IMR-90 (cell line): ENCODE data around the gene RHOT1. TPM values are rescaled to one million over a fixed set of nuclear protein-coding genes. Genes with fewer than 3 reads are reported as not detected.
A peak's percentile ranks its signal among the peaks of the same experiment; 100 is the strongest.

Experiments used
- ATAC-seq: fragments of 200-7000 bp; cut with Tn5 transposase; 2 replicates; pipeline ENCODE4 v1.9.1; 2020; ENCODE audit warnings: low read depth, mild to moderate bottlenecking, moderate library complexity
- BruUV-seq: library from RNA; stranded (reverse); fragments of 400-500 nt; replicated peaks from 2 replicates; lab custom pipeline; 2021; lab: Mats Ljungman, UMichigan
- CTCF ChIA-PET: fragments of 300-600 bp; formaldehyde crosslinking; extraction: SDS; loops from one replicate; lab custom pipeline; 2021; ENCODE audit warnings: antibody characterized with exemption; lab: Yijun Ruan, JAX
- POLR2A ChIA-PET: fragments of 300-600 bp; sonication (Branson Sonifier 250); formaldehyde crosslinking; loops from one replicate; lab custom pipeline; 2022; ENCODE audit warnings: antibody characterized with exemption; ENCODE audit not compliant: unreplicated experiment; lab: Charles Lee
- DNase-seq: peaks from one replicate; pipeline ENCODE4 v3.0.0; 2013
- H2AFZ ChIP-seq: replicated peaks from 2 replicates; pipeline ENCODE3; 2013; ENCODE audit warnings: low read length, mild to moderate bottlenecking; ENCODE audit not compliant: poor library complexity
- H2AK5ac ChIP-seq: 2 replicates; pipeline ENCODE4 v1.6.1; 2013; ENCODE audit warnings: low read depth, low read length, inconsistent platforms
- H2AK9ac ChIP-seq: replicated peaks from 2 replicates; pipeline ENCODE3; 2013; ENCODE audit warnings: mild to moderate bottlenecking, low read depth, low read length, moderate library complexity; ENCODE audit not compliant: poor library complexity
- H2BK120ac ChIP-seq: 2 replicates; pipeline ENCODE4 v1.6.1; 2013; ENCODE audit warnings: low read depth, low read length, inconsistent platforms
- H2BK15ac ChIP-seq: 3 replicates; pipeline ENCODE4 v1.6.1; 2013; ENCODE audit warnings: low read depth, low read length, inconsistent platforms
- H2BK20ac ChIP-seq: 2 replicates; pipeline ENCODE4 v1.6.1; 2013; ENCODE audit warnings: low read depth, mild to moderate bottlenecking, inconsistent platforms, low read length, moderate library complexity
- H2BK5ac ChIP-seq: 2 replicates; pipeline ENCODE4 v1.6.1; 2013; ENCODE audit warnings: mild to moderate bottlenecking, low read depth, low read length, inconsistent platforms; ENCODE audit not compliant: poor library complexity, severe bottlenecking
- H3K14ac ChIP-seq: replicated peaks from 2 replicates; pipeline ENCODE4 v1.6.1; 2013; ENCODE audit warnings: low read depth, low read length, inconsistent platforms
- H3K18ac ChIP-seq: 2 replicates; pipeline ENCODE4 v1.6.1; 2013; ENCODE audit warnings: low read depth, low read length, control low read depth
- H3K23ac ChIP-seq: 2 replicates; pipeline ENCODE4 v1.6.1; 2013; ENCODE audit warnings: low read depth, low read length, inconsistent platforms
- H3K27ac ChIP-seq: 2 replicates; pipeline ENCODE4 v1.5.1; 2013; ENCODE audit warnings: mild to moderate bottlenecking, control low read depth, low read length; ENCODE audit not compliant: insufficient read depth
- H3K27me3 ChIP-seq: 2 replicates; pipeline ENCODE4 v1.6.1; 2013; ENCODE audit warnings: low read length; ENCODE audit not compliant: control insufficient read depth, insufficient read depth
- H3K36me3 ChIP-seq: 2 replicates; pipeline ENCODE4 v1.6.1; 2013; ENCODE audit warnings: low read length, mixed read lengths; ENCODE audit not compliant: control insufficient read depth, insufficient read depth
- H3K4ac ChIP-seq: 2 replicates; pipeline ENCODE4 v1.6.1; 2013; ENCODE audit warnings: low read depth, low read length, inconsistent platforms
- H3K4me1 ChIP-seq: 2 replicates; pipeline ENCODE4 v1.6.1; 2013; ENCODE audit warnings: low read length, mixed read lengths; ENCODE audit not compliant: control insufficient read depth, insufficient read depth
- H3K4me2 ChIP-seq: 2 replicates; pipeline ENCODE4 v1.6.1; 2013; ENCODE audit warnings: low read depth, mild to moderate bottlenecking, control low read depth, low read length, moderate library complexity
- H3K4me3 ChIP-seq: 2 replicates; pipeline ENCODE4 v1.5.1; 2013; ENCODE audit warnings: low read depth, mild to moderate bottlenecking, control low read depth, low read length, moderate library complexity; ENCODE audit not compliant: insufficient read depth
- H3K56ac ChIP-seq: 2 replicates; pipeline ENCODE4 v1.6.1; 2013; ENCODE audit warnings: low read length, inconsistent platforms; ENCODE audit not compliant: insufficient read depth; ENCODE audit errors: extremely low read depth
- H3K79me1 ChIP-seq, 2 experiments: 2 replicates each; pipeline ENCODE4 v1.6.1; 2013; ENCODE audit warnings: low read length in 2 of 2, inconsistent platforms in 1 of 2, low read depth in 1 of 2
- H3K9ac ChIP-seq: 2 replicates; pipeline ENCODE4 v1.6.1; 2013; ENCODE audit warnings: low read depth, low read length, control low read depth
- H3K9me1 ChIP-seq: 2 replicates; pipeline ENCODE4 v1.6.1; 2013; ENCODE audit warnings: low read length, inconsistent platforms; ENCODE audit not compliant: insufficient read depth
- H3K9me3 ChIP-seq: 2 replicates; pipeline ENCODE4 v1.6.1; 2013; ENCODE audit warnings: low read length; ENCODE audit not compliant: control insufficient read depth, insufficient read depth
- H4K20me1 ChIP-seq: 2 replicates; pipeline ENCODE4 v1.6.1; 2013; ENCODE audit warnings: low read length, inconsistent platforms; ENCODE audit not compliant: insufficient read depth
- H4K5ac ChIP-seq: 2 replicates; pipeline ENCODE4 v1.6.1; 2013; ENCODE audit warnings: mild to moderate bottlenecking, low read depth, low read length, control low read depth
- H4K8ac ChIP-seq, 2 experiments: 2 replicates each; pipeline ENCODE4 v1.6.1; 2013; ENCODE audit warnings: low read depth in 2 of 2, low read length in 2 of 2, control low read depth in 1 of 2, inconsistent platforms in 1 of 2
- H4K91ac ChIP-seq: 2 replicates; pipeline ENCODE4 v1.6.1; 2013; ENCODE audit warnings: low read depth, low read length, inconsistent platforms; ENCODE audit not compliant: insufficient read depth
- CHD1 ChIP-seq: IDR thresholded peaks from 2 replicates; pipeline ENCODE4 v1.6.1; 2012; ENCODE audit warnings: low read depth, low read length, improper control_type of control experiment
- FOS ChIP-seq: fragments of 150-350 bp; IDR thresholded peaks from 2 replicates; pipeline ENCODE4 v1.6.1; 2016; ENCODE audit warnings: low read depth, low read length
- NFE2L2 ChIP-seq: fragments of 150-350 bp; IDR thresholded peaks from 2 replicates; pipeline ENCODE4 v1.6.1; 2016; ENCODE audit warnings: low read depth, mild to moderate bottlenecking, low read length
- POLR2A ChIP-seq: IDR thresholded peaks from 2 replicates; pipeline ENCODE4 v1.6.1; 2012; ENCODE audit warnings: mild to moderate bottlenecking, low read depth, low read length
- USF2 ChIP-seq: fragments of 150-350 bp; IDR thresholded peaks from 2 replicates; pipeline ENCODE4 v1.6.1; 2017; ENCODE audit warnings: mild to moderate bottlenecking, antibody characterized with exemption, low read length, low read depth
- WGBS, 2 experiments: methylation state at CpG; one replicate each; pipeline versions ENCODE4 v1.1.5 to v1.1.7; 2013; ENCODE audit warnings: missing lambda C conversion rate in 2 of 2; ENCODE audit not compliant: insufficient read length in 1 of 2; ENCODE audit errors: extremely low coverage in 2 of 2; 5-methylcytosine and 5-hydroxymethylcytosine counted together
- dilution Hi-C: fragments of 300-500 bp; cut with HindIII; formaldehyde crosslinking; loops from one replicate; pipeline ENCODE4 v1.14.3; 2018; ENCODE audit warnings: low sequenced_read_pairs; ENCODE audit not compliant: unreplicated experiment
- in situ Hi-C: fragments of 300-500 bp; cut with MboI; formaldehyde crosslinking; loops from 3 replicates; pipeline ENCODE4 v1.14.3; 2019; ENCODE audit warnings: low sequenced_read_pairs, inconsistent platforms, mixed read lengths
- intact Hi-C: fragments of 100-400 bp; cut with micrococcal nuclease; formaldehyde crosslinking; loops from 2 replicates; pipeline ENCODE4 v1.10.0; 2022
- polyA plus RNA-seq, 3 experiments: library from polyadenylated mRNA; depleted of rRNA; stranded (reverse); fragments of >200 nt; gene quantifications; 2 replicates each; pipeline ENCODE4 v1.2.3, GENCODE V29; 2012; ENCODE audit warnings: low replicate concordance in 1 of 3
- total RNA-seq: library from RNA; depleted of rRNA; stranded (reverse); fragments of >200 nt; gene quantifications from 2 replicates; pipeline ENCODE4 v1.2.3, GENCODE V29; 2012
- TF ChIP-seq, protein P1 (sequence below): conservative IDR thresholded peaks from 2 replicates; pipeline ENCODE4 v1.5.1; 2012; ENCODE audit warnings: mild to moderate bottlenecking, low read depth, low read length, improper control_type of control experiment

Gene RHOT1
- total and polyA plus RNA-seq, 2 of the 4 experiments (the other 2 are of a cell fraction) = 27.4 to 27.6 TPM

GRCh38 chr17:32142857-32143526, 690 bp downstream of the RHOT1 start (continued):
- TF ChIP-seq, protein P1, sequence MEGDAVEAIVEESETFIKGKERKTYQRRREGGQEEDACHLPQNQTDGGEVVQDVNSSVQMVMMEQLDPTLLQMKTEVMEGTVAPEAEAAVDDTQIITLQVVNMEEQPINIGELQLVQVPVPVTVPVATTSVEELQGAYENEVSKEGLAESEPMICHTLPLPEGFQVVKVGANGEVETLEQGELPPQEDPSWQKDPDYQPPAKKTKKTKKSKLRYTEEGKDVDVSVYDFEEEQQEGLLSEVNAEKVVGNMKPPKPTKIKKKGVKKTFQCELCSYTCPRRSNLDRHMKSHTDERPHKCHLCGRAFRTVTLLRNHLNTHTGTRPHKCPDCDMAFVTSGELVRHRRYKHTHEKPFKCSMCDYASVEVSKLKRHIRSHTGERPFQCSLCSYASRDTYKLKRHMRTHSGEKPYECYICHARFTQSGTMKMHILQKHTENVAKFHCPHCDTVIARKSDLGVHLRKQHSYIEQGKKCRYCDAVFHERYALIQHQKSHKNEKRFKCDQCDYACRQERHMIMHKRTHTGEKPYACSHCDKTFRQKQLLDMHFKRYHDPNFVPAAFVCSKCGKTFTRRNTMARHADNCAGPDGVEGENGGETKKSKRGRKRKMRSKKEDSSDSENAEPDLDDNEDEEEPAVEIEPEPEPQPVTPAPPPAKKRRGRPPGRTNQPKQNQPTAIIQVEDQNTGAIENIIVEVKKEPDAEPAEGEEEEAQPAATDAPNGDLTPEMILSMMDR = no peak
- no peak for TF ChIP-seq FOS

DNA sequence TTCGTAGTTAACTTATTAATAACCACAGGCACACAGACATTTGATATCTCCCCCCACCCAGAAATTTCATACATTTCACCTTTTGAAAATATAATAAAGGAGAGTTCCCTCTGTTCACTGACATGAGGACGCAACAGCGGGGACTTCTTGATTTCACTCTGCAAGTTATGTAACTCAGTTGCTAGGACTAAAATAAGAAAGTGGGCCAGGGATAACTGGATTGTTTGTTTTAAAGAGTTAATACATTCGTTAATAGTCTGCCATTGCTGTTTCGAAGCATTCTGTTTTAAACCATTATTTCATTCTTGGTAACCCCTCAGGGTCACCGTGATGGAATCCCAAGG, 1.2 kb downstream of the RHOT1 start:
- no peak overlapping the region for H2BK20ac ChIP-seq
- no peak overlapping the region for H3K56ac ChIP-seq
- H3K9me1 ChIP-seq = no peaks in the 10 kb centered on the region; the same call in 1 of the 2 replicates
- no peak overlapping the region for H4K8ac ChIP-seq
- H3K9me3 ChIP-seq = no peaks in the 10 kb centered on the region
- H2BK5ac ChIP-seq = no peak overlapping the region
- H2AFZ ChIP-seq = no peak overlapping the region
- no peak overlapping the region for H2BK120ac ChIP-seq
- no peak overlapping the region for H3K4ac ChIP-seq
- DNase-seq (no peak), ATAC-seq (no peak)
- no peak overlapping the region; the same call in 1 of the 2 replicates for H3K9ac ChIP-seq
- BruUV-seq = TSS peak; percentile 30
- H3K4me1 ChIP-seq = no peaks in the 10 kb centered on the region
- in situ Hi-C loops = no loop called here
- no peak overlapping the region for H4K91ac ChIP-seq
- TF ChIP-seq USF2 (no peak), CHD1 (no peak), NFE2L2 (no peak), POLR2A (no peak)
- H3K14ac ChIP-seq = no peak overlapping the region
- no peak overlapping the region for H4K5ac ChIP-seq
- no CpG with 5 or more reads among the region's 6 CpGs for WGBS, 2 experiments
- H3K23ac ChIP-seq = no peak overlapping the region
- H3K79me1 ChIP-seq = peaks cover 16 to 50% of the 10 kb centered on the region in 2 experiments
- H3K36me3 ChIP-seq = peaks cover 2% of the 10 kb centered on the region
- no peak overlapping the region for H2AK5ac ChIP-seq
- dilution Hi-C loops = no loop called here
- H3K27me3 ChIP-seq = no peaks in the 10 kb centered on the region
- no peak overlapping the region for H3K18ac ChIP-seq
- ChIA-PET CTCF (no interaction called here), POLR2A (interaction anchor here (0.6 kb wide), 1 partner anchor 92 kb away, joined by 3 read pairs; no protein-coding TSS in a partner anchor)
- no peak overlapping the region for H3K4me3 ChIP-seq
- H3K4me2 ChIP-seq = peak overlapping the region; percentile 94
- no peak overlapping the region for H2AK9ac ChIP-seq
- no peak overlapping the region for H3K27ac ChIP-seq
- intact Hi-C loops = no loop called here
- H4K20me1 ChIP-seq = peaks cover 8% of the 10 kb centered on the region; the same call in 1 of the 2 replicates
- H2BK15ac ChIP-seq = no peak overlapping the region
